Measurements from ENCODE around the gene SLC12A5. TPM values are rescaled to one million over a fixed set of nuclear protein-coding genes. Genes with fewer than 3 reads are reported as not detected.

Gene SLC12A5
- total RNA-seq, 4 donors from 2014 or later, result not detected

DNA sequence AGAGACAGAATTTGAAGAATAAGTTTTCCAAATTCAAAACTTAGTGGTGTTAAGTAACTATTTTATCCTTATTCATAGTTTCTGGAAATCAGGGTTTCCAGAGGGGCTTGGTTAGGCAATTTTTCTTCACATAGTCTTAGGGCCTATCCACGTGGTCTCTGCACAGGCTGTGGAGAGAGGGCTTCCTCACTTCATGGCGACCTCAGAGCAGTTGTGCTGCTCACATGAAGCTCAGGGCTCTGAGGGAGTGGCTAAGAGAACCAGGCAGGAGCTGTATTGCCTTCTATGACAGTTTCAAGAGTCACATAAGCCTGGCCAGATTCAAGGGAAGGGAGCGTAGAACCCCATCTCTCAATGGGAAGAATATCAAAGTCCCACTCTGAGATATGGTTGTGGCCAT, 75.2 kb downstream of the SLC12A5 start:
- H3K4me1 ChIP-seq, result no peaks in the 10 kb centered on the region
- intact Hi-C loops (cut with DNase I; ENCODE audit: low total_unique reads), result no loop called here
- H3K27me3 ChIP-seq, result peaks cover 70% of the 10 kb centered on the region
- H3K27ac ChIP-seq, result no peak overlapping the region
- WGBS, 2 donors (ENCODE audit: low coverage in 1 of 2), result 77% methylated on average over 3 of the region's 3 CpGs; no CpG with 5 or more reads in 1 of the 2 donors
- H3K4me3 ChIP-seq, result no peak overlapping the region
- in situ Hi-C loops (cut with MboI; ENCODE audit: low pct_ligation_motif_present in 1 of 4, low pct_unique_long_range_greater_than_20kb in 1 of 4, low sequenced_read_pairs in 3 of 4), result no loop called here
- H3K36me3 ChIP-seq, result no peaks in the 10 kb centered on the region
- H3K9me3 ChIP-seq, result no peaks in the 10 kb centered on the region
- TF ChIP-seq POLR2AphosphoS5 (IDR thresholded peaks at IDR 0.05) (no peak), EP300 (IDR thresholded peaks at IDR 0.05; ENCODE audit: low read depth) (no peak), POLR2A (IDR thresholded peaks at IDR 0.05) (no peak)
- TF ChIP-seq, protein P1, sequence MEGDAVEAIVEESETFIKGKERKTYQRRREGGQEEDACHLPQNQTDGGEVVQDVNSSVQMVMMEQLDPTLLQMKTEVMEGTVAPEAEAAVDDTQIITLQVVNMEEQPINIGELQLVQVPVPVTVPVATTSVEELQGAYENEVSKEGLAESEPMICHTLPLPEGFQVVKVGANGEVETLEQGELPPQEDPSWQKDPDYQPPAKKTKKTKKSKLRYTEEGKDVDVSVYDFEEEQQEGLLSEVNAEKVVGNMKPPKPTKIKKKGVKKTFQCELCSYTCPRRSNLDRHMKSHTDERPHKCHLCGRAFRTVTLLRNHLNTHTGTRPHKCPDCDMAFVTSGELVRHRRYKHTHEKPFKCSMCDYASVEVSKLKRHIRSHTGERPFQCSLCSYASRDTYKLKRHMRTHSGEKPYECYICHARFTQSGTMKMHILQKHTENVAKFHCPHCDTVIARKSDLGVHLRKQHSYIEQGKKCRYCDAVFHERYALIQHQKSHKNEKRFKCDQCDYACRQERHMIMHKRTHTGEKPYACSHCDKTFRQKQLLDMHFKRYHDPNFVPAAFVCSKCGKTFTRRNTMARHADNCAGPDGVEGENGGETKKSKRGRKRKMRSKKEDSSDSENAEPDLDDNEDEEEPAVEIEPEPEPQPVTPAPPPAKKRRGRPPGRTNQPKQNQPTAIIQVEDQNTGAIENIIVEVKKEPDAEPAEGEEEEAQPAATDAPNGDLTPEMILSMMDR (IDR thresholded peaks at IDR 0.05), result no peak
- DNase-seq, result no peak

- in situ Hi-C loops (cut with MboI; ENCODE audit: low pct_ligation_motif_present in 1 of 4, low pct_unique_long_range_greater_than_20kb in 1 of 4, low sequenced_read_pairs in 3 of 4) (no loop called here), intact Hi-C loops (cut with DNase I; ENCODE audit: low total_unique reads) (no loop called here)
- 62 to 79% methylated on average over 6 of the region's 6 CpGs for WGBS, 2 donors (ENCODE audit: low coverage in 1 of 2)
- DNase-seq, result no peak
- TF ChIP-seq POLR2AphosphoS5 (IDR thresholded peaks at IDR 0.05), result no peak
- TF ChIP-seq, protein P1 (IDR thresholded peaks at IDR 0.05), result no peak
- no peak for TF ChIP-seq POLR2A (IDR thresholded peaks at IDR 0.05)
- no peak for TF ChIP-seq EP300 (IDR thresholded peaks at IDR 0.05; ENCODE audit: low read depth)
- Histone ChIP-seq H3K4me1 (no peaks in the 10 kb centered on the region), H3K27me3 (peaks cover 52% of the 10 kb centered on the region), H3K4me3 (no peak overlapping the region), H3K36me3 (no peaks in the 10 kb centered on the region), H3K9me3 (no peaks in the 10 kb centered on the region), H3K27ac (no peak overlapping the region)
Measured at GRCh38 chr20:46107061-46107460, 78.0 kb downstream of the SLC12A5 start.

DNA sequence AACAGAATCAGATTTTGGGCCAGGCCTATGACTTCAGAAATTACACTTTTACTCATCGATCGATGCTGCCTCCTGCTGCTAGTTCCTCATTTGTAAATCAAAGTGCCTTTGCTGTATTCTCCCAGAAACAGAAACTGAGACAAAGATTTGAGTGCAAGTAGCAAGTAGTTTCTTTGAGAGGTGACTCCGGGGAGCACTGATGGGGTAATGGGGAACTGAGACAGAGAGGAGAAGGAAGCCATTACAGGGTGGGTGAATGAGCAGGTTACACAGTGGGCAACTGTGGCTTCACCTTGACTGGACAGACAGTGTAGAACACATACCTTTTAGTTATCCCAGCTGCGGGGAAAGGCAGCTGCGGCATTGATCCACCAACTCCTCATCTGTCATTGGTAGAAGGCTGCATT, 79.4 kb downstream of the SLC12A5 start:
- 47 to 69% methylated on average over 3 to 5 of the region's 5 CpGs for WGBS, 2 donors (ENCODE audit: low coverage in 1 of 2)
- H3K27me3 ChIP-seq, result peaks cover 39% of the 10 kb centered on the region
- intact Hi-C loops (cut with DNase I; ENCODE audit: low total_unique reads), result no loop called here
- in situ Hi-C loops (cut with MboI; ENCODE audit: low pct_ligation_motif_present in 1 of 4, low pct_unique_long_range_greater_than_20kb in 1 of 4, low sequenced_read_pairs in 3 of 4), result no loop called here
- no peak for TF ChIP-seq EP300 (IDR thresholded peaks at IDR 0.05; ENCODE audit: low read depth)
- H3K9me3 ChIP-seq, result no peaks in the 10 kb centered on the region
- peak overlapping the region in 1 of 4 donors; percentile 17 for H3K27ac ChIP-seq
- no peaks in the 10 kb centered on the region for H3K36me3 ChIP-seq
- no peak for DNase-seq
- no peak overlapping the region for H3K4me3 ChIP-seq
- H3K4me1 ChIP-seq, result no peaks in the 10 kb centered on the region

- intact Hi-C loops (cut with DNase I; ENCODE audit: low total_unique reads) (no loop called here), in situ Hi-C loops (cut with MboI; ENCODE audit: low pct_ligation_motif_present in 1 of 4, low pct_unique_long_range_greater_than_20kb in 1 of 4, low sequenced_read_pairs in 3 of 4) (no loop called here)
- WGBS, 2 donors (ENCODE audit: low coverage in 1 of 2), result 90% methylated on average over 14 of the region's 14 CpGs; no CpG with 5 or more reads in 1 of the 2 donors
Measured at GRCh38 chr20:46108976-46109375, 80.0 kb downstream of the SLC12A5 start.

More at GRCh38 chr20:46108976-46109375, 80.0 kb downstream of the SLC12A5 start:
- DNase-seq, result no peak
- TF ChIP-seq, protein P1 (IDR thresholded peaks at IDR 0.05), result no peak
- Histone ChIP-seq H3K36me3 (no peaks in the 10 kb centered on the region), H3K4me3 (no peak overlapping the region), H3K4me1 (no peaks in the 10 kb centered on the region), H3K27ac (peak overlapping the region in 1 of 4 donors; percentile 17), H3K27me3 (peaks cover 33% of the 10 kb centered on the region), H3K9me3 (no peaks in the 10 kb centered on the region)

Other genes with a start within 250 kb of the SLC12A5 start
- gene WFDC3, start 237.3 kb upstream of the SLC12A5 start, total RNA-seq, result 10 to 100 TPM in 1 of 4 donors, 1 to 10 TPM in 3; 1.7 to 14.9 (median 2.6) TPM
- gene DNTTIP1, start 237.3 kb upstream of the SLC12A5 start, total RNA-seq, result 100 to 1,000 TPM in 1 of 4 donors, 10 to 100 TPM in 3; 14.9 to 210 (median 37.0) TPM
- gene UBE2C, start 216.6 kb upstream of the SLC12A5 start, total RNA-seq, result 10 to 100 TPM in 1 of 4 donors, 1 to 10 TPM in 3; 2.7 to 27.1 (median 6.9) TPM
- 10 to 100 TPM in 1 of 4 donors, 1 to 10 TPM in 2, not detected in 1; 3.5 to 36.3 (median 4.6) TPM for gene TNNC2, start 201.9 kb upstream of the SLC12A5 start, total RNA-seq
- gene SNX21, start 195.4 kb upstream of the SLC12A5 start, total RNA-seq, result 100 to 1,000 TPM in 1 of 4 donors, 10 to 100 TPM in 3; 36.7 to 222 (median 63.0) TPM
- 100 to 1,000 TPM in 1 of 4 donors, 10 to 100 TPM in 3; 84.6 to 108 (median 99.7) TPM for gene ACOT8, start 171.8 kb upstream of the SLC12A5 start, total RNA-seq
- gene ZSWIM3, start 171.6 kb upstream of the SLC12A5 start, total RNA-seq, result 1 to 10 TPM; 2.2 to 8.3 (median 5.7) TPM
- 10 to 100 TPM; 11.0 to 82.6 (median 16.0) TPM for gene ZSWIM1, start 148.0 kb upstream of the SLC12A5 start, total RNA-seq
- 100 to 1,000 TPM in 1 of 4 donors, 1 to 10 TPM in 3; 3.7 to 103 (median 6.0) TPM for gene SPATA25, start 141.6 kb upstream of the SLC12A5 start, total RNA-seq
- 10 to 100 TPM; 14.7 to 30.4 (median 18.1) TPM for gene NEURL2, start 138.0 kb upstream of the SLC12A5 start, total RNA-seq
- 100 to 1,000 TPM; 197 to 971 (median 466) TPM for gene CTSA, start 137.9 kb upstream of the SLC12A5 start, total RNA-seq
- gene PLTP, start 117.1 kb upstream of the SLC12A5 start, total RNA-seq, result 10 to 100 TPM; 17.7 to 79.9 (median 59.9) TPM
- 10 to 100 TPM; 23.5 to 52.0 (median 32.0) TPM for gene PCIF1, start 94.5 kb upstream of the SLC12A5 start, total RNA-seq
- gene ZNF335, start 57.0 kb upstream of the SLC12A5 start, total RNA-seq, result 10 to 100 TPM; 27.0 to 80.0 (median 32.4) TPM
- 1 to 10 TPM in 1 of 4 donors, not detected in 3; 3.8 TPM for gene MMP9, start 20.3 kb upstream of the SLC12A5 start, total RNA-seq
- gene NCOA5, start 60.7 kb downstream of the SLC12A5 start, total RNA-seq, result 10 to 100 TPM; 18.3 to 97.3 (median 27.3) TPM
- gene CD40, start 89.1 kb downstream of the SLC12A5 start, total RNA-seq, result 10 to 100 TPM in 1 of 4 donors, 1 to 10 TPM in 3; 2.5 to 11.6 (median 3.5) TPM

Measured in transverse colon (tissue), 4 donors.